OCI-LY7 (cell line): ENCODE results near the gene EXOSC10. TPM values are rescaled to one million over a fixed set of nuclear protein-coding genes. Genes with fewer than 3 reads are reported as not detected.
"Not testable (repeated sequence)": the region's sequence is repeated elsewhere in the genome, so short reads cannot be mapped to it uniquely, and the experiment has no call there.

ENCODE experiments used
- BruUV-seq: library from RNA; stranded (reverse); fragments of 400-500 nt; replicated peaks from 2 replicates; lab custom pipeline; 2021; lab: Mats Ljungman, UMichigan
- CTCF ChIA-PET: fragments of 300-600 bp; sonication (Branson Sonifier 250); formaldehyde crosslinking; loops from one replicate; lab custom pipeline; 2022; ENCODE audit warnings: antibody characterized with exemption; ENCODE audit not compliant: unreplicated experiment; lab: Charles Lee
- POLR2A ChIA-PET: fragments of 300-600 bp; sonication (Branson Sonifier 250); formaldehyde crosslinking; loops from one replicate; lab custom pipeline; 2022; ENCODE audit warnings: antibody characterized with exemption; lab: Charles Lee
- DNase-seq: peaks from one replicate; pipeline ENCODE4 v3.0.0-alpha.2; 2015; ENCODE audit warnings: low spot score
- H2AFZ ChIP-seq: fragments of 200-600 bp; sonication (generic), shearing (Covaris generic); 2 replicates; pipeline ENCODE4 v1.6.1; 2014; ENCODE audit warnings: mild to moderate bottlenecking, antibody characterized with exemption, low read length, moderate library complexity
- H3K27ac ChIP-seq: fragments of 200-600 bp; sonication (generic); 2 replicates; pipeline ENCODE4 v1.5.1; 2014; ENCODE audit warnings: mixed run types, low read depth, mild to moderate bottlenecking, moderate library complexity, low read length, inconsistent platforms; ENCODE audit not compliant: poor library complexity, severe bottlenecking
- H3K36me3 ChIP-seq: fragments of 200-600 bp; sonication (generic); 2 replicates; pipeline ENCODE4 v1.6.1; 2014; ENCODE audit warnings: mild to moderate bottlenecking, antibody characterized with exemption, low read length, moderate library complexity, mixed read lengths; ENCODE audit not compliant: insufficient read depth
- H3K4me1 ChIP-seq: fragments of 200-600 bp; sonication (generic); 2 replicates; pipeline ENCODE4 v1.5.1; 2014; ENCODE audit warnings: mild to moderate bottlenecking, low read length; ENCODE audit not compliant: insufficient read depth, poor library complexity, severe bottlenecking
- H3K4me2 ChIP-seq: fragments of 200-600 bp; sonication (generic); 2 replicates; pipeline ENCODE4 v1.6.1; 2014; ENCODE audit warnings: mild to moderate bottlenecking, low read length
- H3K4me3 ChIP-seq: fragments of 200-600 bp; sonication (generic); 2 replicates; pipeline ENCODE4 v1.5.1; 2014; ENCODE audit warnings: mild to moderate bottlenecking, low read depth, low read length; ENCODE audit not compliant: poor library complexity, severe bottlenecking
- H3K79me2 ChIP-seq: fragments of 200-600 bp; sonication (generic); 2 replicates; pipeline ENCODE4 v1.6.1; 2016; ENCODE audit warnings: low read depth, mild to moderate bottlenecking, low read length, moderate library complexity, mixed read lengths; ENCODE audit not compliant: insufficient read depth
- H3K9me2 ChIP-seq: fragments of 200-600 bp; sonication (generic); 2 replicates; pipeline ENCODE4 v1.6.1; 2016; ENCODE audit warnings: mild to moderate bottlenecking, low read length, mixed read lengths; ENCODE audit not compliant: insufficient read depth
- H3K9me3 ChIP-seq: fragments of 200-600 bp; sonication (generic); 2 replicates; pipeline ENCODE4 v1.6.1; 2014; ENCODE audit warnings: mild to moderate bottlenecking, mixed run types, low read length, mixed read lengths
- H4K20me1 ChIP-seq: fragments of 200-600 bp; sonication (generic); 2 replicates; pipeline ENCODE4 v1.6.1; 2014; ENCODE audit warnings: mild to moderate bottlenecking, antibody characterized with exemption, low read length, moderate library complexity, mixed read lengths; ENCODE audit not compliant: insufficient read depth
- EZH2phosphoT487 ChIP-seq: fragments of 200-600 bp; sonication (generic); IDR thresholded peaks from 2 replicates; pipeline ENCODE4 v1.6.1; 2018; ENCODE audit warnings: low read depth, borderline replicate concordance, mild to moderate bottlenecking, mixed run types, antibody characterized with exemption, low read length, moderate library complexity, mixed read lengths
- intact Hi-C: fragments of 100-400 bp; cut with micrococcal nuclease; formaldehyde crosslinking; loops from one replicate; pipeline ENCODE4 v1.10.0; 2022; ENCODE audit not compliant: unreplicated experiment
- total RNA-seq, 2 experiments: library from RNA; depleted of rRNA in 1 of 2; stranded (reverse); fragments of >200 nt in 1 of 2; shearing (Covaris generic) in 1 of 2; gene quantifications; 2 replicates each; pipeline ENCODE4 v1.2.3, GENCODE V29; 2014 to 2022
- TF ChIP-seq, protein P1 (sequence below): fragments of 200-600 bp; sonication (generic); conservative IDR thresholded peaks from 2 replicates; pipeline ENCODE4 v1.5.1; 2014; ENCODE audit warnings: mild to moderate bottlenecking, antibody characterized with exemption, low read length, moderate library complexity, mixed read lengths

Gene EXOSC10
- total RNA-seq, 2 experiments from 2014 or later: 75.1 to 91.9 TPM

DNA sequence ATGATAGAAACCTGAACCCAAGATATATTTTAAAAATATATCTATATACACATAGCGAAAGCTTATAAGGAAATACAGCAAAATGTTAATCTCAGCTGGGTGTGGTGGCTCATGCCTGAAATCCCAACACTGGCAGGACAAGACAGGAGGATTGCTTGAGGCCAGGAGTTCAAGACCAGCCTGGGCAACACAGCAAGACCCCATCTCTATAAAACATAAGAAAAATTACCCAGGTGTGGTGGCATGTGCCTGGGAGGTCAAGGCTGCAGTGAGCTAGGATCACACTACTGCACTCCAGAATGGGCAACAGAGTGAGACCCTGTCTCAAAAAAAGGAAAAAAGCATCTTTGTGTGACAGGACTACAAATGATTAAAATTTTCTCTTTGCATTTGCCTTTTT, 33.9 kb downstream of the EXOSC10 start:
- ChIA-PET CTCF (interaction anchor here (1.3 kb wide), 1 partner anchor 33 kb away, joined by 3 read pairs; no protein-coding TSS in a partner anchor), POLR2A (no interaction called here)
- Histone ChIP-seq H3K9me2 (no peaks in the 10 kb centered on the region), H3K9me3 (no peaks in the 10 kb centered on the region), H3K79me2 (peaks cover 14% of the 10 kb centered on the region; the same call in 1 of the 2 replicates), H4K20me1 (no peaks in the 10 kb centered on the region), H3K27ac (no peak overlapping the region), H3K36me3 (peaks cover 74% of the 10 kb centered on the region), H3K4me3 (no peak overlapping the region), H2AFZ (no peak overlapping the region), H3K4me1 (peaks cover 15% of the 10 kb centered on the region), H3K4me2 (no peak overlapping the region)
- BruUV-seq: no TSS peak
- intact Hi-C loops: no loop called here
- TF ChIP-seq EZH2phosphoT487: no peak
- TF ChIP-seq, protein P1, sequence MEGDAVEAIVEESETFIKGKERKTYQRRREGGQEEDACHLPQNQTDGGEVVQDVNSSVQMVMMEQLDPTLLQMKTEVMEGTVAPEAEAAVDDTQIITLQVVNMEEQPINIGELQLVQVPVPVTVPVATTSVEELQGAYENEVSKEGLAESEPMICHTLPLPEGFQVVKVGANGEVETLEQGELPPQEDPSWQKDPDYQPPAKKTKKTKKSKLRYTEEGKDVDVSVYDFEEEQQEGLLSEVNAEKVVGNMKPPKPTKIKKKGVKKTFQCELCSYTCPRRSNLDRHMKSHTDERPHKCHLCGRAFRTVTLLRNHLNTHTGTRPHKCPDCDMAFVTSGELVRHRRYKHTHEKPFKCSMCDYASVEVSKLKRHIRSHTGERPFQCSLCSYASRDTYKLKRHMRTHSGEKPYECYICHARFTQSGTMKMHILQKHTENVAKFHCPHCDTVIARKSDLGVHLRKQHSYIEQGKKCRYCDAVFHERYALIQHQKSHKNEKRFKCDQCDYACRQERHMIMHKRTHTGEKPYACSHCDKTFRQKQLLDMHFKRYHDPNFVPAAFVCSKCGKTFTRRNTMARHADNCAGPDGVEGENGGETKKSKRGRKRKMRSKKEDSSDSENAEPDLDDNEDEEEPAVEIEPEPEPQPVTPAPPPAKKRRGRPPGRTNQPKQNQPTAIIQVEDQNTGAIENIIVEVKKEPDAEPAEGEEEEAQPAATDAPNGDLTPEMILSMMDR: no peak
- DNase-seq: no peak

DNA sequence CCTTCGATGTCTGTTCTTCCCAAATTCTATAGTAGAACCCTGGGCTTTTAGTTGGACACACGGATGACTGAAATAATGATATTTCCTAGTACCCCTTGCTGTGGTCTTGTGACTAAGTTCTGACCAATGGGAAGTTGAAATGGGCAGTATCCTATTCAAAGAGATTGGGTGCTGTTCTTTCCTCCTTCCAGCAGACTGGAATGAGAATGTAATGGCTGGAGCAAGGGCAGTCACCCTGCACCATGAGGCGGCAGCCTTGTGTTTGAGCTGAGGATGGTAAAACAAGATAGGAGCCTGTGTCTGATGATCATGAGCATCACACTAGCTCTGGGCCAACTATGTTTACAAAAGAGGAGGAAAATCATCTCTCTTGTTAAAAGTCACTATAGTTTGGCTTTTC, 34.7 kb downstream of the EXOSC10 start:
- Histone ChIP-seq H3K4me3 (no peak overlapping the region), H3K79me2 (peaks cover 20% of the 10 kb centered on the region; the same call in 1 of the 2 replicates), H4K20me1 (no peaks in the 10 kb centered on the region), H2AFZ (no peak overlapping the region), H3K9me2 (no peaks in the 10 kb centered on the region), H3K36me3 (peaks cover 67% of the 10 kb centered on the region), H3K27ac (no peak overlapping the region), H3K9me3 (no peaks in the 10 kb centered on the region), H3K4me1 (peaks cover 16% of the 10 kb centered on the region), H3K4me2 (no peak overlapping the region)
- DNase-seq: no peak
- intact Hi-C loops: no loop called here
- CTCF ChIA-PET: no interaction called here
- POLR2A ChIA-PET: interaction anchor here (0.6 kb wide), 1 partner anchor 700 kb away, joined by 4 read pairs; no protein-coding TSS in a partner anchor
- no TSS peak for BruUV-seq
- TF ChIP-seq, protein P1: no peak
- TF ChIP-seq EZH2phosphoT487: no peak

DNA sequence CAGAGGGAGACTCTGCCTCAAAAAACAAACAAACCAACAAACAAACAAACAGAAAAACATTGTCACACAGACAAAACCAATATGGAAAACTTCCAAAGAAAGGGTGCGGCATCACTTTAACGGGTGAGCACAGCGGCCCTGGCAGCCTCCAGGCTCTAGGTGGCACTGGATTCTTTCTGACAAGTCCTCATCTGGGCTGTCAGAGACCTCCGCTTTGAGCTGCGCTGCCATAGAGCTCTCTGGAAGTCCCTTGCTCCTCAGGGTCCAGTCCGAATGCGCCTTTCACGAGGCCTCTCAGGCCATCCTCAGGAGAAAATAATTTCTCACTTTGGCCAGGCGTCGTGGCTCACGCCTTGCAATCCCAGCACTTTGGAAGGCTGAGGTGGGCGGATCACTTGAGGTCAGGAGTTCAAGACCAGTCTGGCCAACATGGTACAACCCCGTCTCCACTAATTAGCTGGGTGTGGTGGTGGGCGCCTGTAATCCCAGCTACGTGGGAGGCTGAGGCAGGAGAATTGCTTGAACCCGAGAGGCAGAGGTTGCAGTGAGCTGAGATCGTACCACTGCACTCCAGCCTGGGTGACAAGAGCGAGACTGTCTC, 35.6 kb downstream of the EXOSC10 start:
- not testable (repeated sequence) for H3K4me3 ChIP-seq

More for the DNA sequence above, 35.6 kb downstream of the EXOSC10 start:
- Histone ChIP-seq H3K79me2 (peaks cover 27% of the 10 kb centered on the region), H3K4me1 (peaks cover 16% of the 10 kb centered on the region), H3K36me3 (peaks cover 63% of the 10 kb centered on the region)
- DNase-seq, H3K9me2 ChIP-seq, H3K27ac ChIP-seq, H4K20me1 ChIP-seq, H3K4me2 ChIP-seq, H3K9me3 ChIP-seq, intact Hi-C loops, H2AFZ ChIP-seq, BruUV-seq, CTCF ChIA-PET: not testable (repeated sequence)
- TF ChIP-seq, protein P1: peak; percentile 53
- POLR2A ChIA-PET: interaction anchor here (0.5 kb wide), 1 partner anchor 12 kb away, joined by 3 read pairs; no protein-coding TSS in a partner anchor
